GM21529 (cell line): Measurements from ENCODE around the gene THSD4.

Experiments used
- ATAC-seq: cut with Tn5 transposase; IDR thresholded peaks from one replicate; pipeline ENCODE4 v1.9.1; 2021; ENCODE audit not compliant: unreplicated experiment

The THSD4 gene

DNA sequence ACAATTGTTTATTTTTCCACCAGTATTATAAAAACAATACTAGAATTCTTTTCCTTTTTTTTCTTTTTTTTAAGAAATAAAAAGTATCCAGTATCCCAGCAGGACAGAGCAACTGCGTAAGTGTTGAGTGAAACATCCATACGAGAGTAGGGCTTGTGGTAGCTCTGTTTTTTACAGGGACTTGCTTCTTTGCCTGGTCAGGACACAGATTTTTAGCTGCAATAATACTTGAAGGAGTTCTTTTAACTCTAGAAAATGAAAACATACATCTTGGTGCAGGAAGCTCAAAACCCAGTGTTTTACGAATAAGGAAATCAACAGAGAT lies 397.4 kb downstream of the THSD4 start:
- no peak for ATAC-seq

DNA sequence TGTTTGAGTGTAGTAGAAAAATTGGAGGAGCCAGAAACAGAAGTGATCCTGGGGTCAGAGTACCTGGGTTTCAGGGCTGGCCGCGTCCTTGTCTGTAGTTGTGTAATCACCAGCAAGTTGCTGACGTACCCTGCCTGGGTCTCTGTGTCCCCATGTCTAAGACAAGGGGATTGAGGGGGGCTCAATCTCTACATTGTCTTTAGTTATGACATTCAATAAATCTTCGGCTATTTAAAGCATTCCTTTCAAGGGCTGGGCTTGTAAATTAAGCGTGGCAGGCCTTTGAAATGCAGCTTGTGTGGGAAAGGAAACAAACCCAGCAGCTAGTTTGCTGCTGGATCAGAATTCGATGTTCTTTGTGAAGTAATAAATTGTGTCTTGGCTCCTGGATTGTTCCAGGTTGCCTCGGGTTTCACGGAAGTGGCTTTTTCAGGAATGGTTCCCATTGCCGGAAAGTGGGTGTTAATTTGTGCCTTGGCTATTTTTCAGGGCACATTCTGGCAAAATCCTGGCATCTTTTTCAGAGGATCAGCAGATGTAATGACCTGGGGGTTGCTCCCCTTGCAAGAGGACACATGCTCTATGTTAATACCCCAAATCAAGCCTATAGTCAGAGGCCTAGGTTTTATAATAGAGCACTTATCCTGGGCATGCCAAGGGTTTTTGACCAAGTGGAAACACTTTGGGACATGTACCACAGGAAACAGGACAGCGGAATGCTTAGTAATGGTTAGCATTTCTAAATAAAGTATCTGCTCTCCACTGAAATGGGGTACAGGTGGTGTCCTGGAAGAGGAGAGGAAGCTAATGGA lies 400.3 kb downstream of the THSD4 start:
- no peak for ATAC-seq

DNA sequence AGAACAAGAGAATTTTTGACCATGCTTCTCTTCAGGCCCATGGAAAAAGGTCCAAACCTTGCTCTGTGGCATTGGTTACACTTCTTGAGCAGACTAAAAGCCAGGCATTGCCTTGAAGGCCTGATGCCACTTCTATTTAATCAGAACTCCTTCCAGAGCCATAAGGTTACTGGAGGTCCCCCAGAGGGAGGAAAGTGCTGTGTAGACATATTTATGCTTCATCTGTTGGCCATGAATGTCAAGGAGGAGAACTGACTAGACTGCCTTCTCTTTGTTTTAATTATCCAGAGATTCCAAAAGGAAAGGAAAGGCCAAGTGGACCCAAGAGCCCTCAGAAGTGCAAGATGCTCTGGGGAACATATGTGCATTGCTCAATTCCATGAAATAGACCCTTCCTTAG lies 402.5 kb downstream of the THSD4 start:
- ATAC-seq: no peak

DNA sequence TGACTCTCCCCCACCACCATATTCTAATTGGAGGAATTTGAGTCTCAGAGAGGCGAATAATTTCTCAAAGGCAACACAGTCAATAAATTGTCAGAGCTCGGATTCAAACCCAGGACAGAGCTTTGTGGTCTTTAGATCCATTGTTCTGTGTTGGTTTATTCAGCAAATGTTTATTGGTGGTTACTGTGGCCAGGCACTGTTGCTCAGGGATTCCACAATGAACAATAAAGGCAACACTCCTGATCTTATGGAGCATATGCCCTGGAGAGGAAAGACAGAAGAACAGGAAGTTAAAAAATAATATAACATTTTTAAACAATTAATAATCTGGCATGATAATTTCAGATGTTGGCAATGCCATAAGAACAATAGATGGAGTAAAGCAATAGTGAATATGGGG lies 403.4 kb downstream of the THSD4 start:
- ATAC-seq: no peak

DNA sequence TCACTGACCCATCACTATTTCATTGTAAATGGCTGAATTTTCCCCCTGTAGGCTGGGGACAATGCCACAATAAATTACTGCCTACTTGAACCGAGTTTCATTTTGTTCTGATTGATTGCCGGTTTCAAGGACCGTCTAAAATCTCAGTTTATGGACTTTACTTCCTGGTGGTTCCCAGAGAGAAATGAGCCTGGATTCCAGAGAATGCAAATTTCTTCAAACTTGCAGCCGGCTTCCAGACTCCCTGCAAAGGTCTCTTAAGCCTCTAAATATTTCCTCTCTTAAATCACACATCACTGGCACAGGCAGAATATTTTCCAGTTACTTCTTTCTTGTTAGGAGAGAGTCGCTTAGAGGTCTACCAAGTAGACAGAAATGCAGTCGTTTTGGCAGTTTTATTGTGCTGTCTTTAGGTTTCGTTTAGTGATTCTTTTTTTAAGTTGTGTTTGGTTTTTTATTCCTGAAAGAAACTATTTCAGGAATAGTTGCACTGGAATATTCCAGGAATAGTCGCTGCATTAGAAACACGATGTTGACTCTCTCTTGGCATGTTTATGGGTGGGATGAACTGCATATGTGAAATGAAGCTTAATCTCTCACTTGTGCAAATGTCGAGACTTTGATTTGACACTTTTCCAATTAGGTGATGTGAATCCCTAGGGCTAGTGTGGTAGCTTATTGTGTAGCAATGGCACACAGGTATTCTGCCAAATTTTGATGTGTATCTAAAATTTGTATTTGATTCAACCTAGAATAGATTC lies 411.0 kb downstream of the THSD4 start:
- ATAC-seq: no peak

DNA sequence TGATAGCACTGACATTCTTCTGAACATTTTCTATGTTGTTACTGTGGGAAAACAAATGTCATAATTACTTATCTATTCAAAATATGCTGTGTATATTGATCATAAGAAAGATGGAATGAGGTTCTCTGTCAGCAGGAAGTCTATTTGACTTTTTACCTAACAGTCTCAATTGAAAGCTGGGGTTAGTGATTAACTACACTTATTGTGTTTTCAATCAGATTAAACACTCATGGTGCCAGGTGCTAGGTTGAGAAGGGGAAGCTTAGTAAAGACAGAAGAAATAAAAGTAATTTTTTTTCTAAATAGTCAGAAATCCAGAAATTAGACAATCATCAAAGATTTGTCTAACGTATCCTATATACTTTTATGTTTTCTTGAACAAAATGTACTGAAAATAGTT lies 414.1 kb downstream of the THSD4 start:
- ATAC-seq: no peak

DNA sequence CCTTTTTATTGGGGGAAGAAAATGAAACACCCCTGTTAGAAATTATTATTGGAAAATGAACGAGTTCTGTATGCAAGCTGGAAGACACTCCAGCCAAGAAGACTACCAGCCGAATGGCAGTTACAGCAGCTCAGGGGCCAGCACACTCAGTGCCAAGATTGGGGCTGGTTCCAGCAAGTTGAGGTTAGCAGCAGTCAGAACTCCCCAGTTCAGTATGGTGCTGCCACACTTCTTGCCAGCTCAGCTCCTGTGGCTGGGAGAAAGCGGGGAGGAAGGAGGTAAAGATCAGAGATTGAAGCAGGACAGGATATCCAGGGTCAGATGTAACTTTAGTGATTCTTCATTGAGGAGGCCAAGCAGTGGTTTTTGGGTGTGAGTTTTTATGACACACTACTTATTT lies 414.8 kb downstream of the THSD4 start:
- ATAC-seq: no peak

DNA sequence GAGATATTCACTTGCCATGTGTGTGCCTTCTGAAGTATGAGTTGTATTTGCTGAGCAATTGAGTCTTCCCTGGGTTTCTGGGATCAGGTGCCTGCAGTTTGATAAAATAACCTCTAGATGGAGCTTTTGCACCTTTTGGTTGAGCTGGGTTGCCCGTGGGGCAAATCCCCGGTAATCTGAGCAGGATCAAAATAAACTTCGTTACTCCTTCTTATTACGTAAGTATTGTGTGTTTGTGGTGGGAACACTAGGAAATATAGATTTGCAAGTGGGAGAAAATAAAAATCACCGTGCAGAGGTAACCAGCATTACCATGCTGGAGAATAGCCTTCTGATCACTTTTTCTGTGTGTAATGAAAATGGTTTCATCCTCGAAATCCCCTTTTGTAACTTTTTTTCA lies 417.7 kb downstream of the THSD4 start:
- ATAC-seq: no peak

DNA sequence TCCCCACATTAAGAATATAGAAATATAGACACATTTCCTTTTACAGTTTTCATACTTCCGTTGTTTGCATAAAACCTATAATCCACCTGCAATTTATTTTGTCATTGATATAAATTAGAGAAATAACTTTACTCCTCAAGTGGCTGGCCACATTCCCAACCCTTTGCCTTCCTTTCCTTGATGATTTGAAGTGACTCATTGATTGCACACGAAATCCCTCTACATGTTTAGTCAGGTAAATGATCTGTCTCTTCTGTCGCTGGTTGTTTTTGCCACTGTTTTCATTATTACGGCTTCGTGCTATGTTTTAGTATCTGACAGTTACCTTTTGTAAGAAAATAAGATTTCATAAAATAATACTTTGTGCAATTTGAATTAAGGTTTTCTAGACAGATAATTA lies 422.9 kb downstream of the THSD4 start:
- no peak for ATAC-seq

DNA sequence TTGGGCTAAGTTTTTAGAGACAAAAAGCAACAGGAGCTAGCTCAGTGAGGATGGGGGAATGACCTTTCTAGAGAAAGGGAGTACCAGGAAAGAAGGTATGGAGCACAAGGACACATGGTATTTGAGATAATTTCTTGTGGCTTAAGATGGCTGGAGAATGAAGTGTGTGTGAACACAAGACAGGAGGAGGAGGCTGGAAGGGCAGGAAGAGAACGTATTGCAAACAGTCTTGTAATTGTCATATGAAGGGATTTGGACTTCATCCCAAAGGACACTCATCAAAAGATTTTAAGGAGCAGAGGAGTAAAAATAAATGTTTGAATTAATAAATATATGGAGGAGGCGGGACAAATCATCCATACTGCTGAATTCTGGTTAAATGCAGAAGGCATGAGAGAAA lies 426.5 kb downstream of the THSD4 start:
- ATAC-seq: no peak

DNA sequence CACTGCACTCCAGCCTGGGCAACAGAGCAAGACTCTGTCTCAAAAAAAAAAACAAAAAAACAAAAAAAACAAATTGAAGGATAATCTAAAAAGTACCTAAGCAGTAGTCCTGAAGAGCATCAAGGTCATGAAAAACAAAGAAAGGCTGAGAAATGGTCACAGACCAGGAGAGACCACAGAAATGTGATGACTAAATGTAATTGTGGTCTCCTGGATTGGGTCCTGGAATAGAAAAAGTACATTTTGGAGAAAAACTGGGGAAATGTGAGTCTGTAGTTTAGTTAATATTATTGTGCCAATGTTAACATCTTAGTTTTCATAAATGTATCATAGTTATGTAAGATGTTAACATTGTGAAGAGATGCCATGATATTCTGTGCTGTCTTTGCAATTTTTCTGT lies 427.6 kb downstream of the THSD4 start:
- ATAC-seq: no peak

DNA sequence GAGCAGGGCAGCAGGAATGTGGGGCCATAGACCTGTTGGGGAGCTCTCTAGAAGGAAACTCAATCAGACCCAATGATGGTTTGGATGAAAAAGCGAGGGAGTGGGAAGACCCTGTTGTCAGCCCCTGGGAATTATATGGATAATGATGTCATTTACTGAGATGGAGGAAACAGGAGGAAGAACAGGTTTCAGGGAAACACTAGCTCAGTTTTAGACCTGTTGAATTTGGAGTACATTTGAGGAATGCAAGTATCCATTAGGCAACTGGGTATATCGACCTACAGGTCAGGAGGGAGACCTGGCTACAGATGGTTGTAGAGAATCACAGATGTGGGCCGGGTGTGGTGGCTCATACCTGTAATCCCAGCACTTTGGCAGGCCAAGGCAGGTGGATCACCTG lies 428.1 kb downstream of the THSD4 start:
- ATAC-seq: no peak

DNA sequence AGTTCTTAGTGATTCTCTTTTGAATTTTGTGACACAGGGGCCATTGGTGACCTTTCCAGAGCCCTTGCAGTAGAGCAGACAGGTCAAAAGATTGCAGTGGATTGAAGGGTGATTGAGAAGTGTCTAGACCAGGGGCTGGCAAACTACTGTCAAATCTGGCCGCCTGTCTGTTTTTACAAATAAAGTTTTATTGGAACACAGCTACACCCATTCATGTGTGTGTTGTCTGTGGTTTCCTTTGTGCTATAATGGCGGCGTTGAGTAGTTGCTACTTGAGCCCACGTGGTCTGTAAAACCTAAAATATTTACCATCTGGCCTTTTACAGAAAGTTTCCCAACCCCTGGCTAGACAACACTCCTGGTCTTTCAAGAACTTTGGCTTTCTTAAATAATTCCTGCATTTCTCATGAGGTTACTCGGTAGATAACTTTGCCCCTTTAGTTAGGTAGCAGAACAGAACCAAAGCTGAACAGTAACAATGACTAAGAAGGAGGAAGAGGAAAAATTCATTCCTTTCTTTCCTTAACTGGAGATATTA lies 430.0 kb downstream of the THSD4 start:
- no peak for ATAC-seq

DNA sequence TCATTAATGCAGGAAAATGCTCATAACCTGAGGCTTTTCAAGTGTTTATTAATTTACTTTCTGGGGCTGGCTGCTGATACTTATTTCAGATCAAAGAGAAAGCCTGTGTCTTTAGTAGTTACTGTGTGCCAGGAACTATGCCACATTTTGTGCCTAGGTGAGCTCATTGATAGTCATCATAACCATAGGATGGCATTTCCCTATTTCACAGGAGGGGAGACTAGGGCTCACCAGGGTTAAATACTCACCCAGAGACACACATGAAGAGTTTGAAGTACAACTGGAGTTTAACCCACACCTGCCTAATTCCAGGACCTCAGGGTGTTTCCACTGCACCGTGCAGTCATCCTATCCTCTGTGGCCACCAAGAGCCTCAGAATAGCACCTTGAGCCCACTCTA lies 430.7 kb downstream of the THSD4 start:
- ATAC-seq: no peak

DNA sequence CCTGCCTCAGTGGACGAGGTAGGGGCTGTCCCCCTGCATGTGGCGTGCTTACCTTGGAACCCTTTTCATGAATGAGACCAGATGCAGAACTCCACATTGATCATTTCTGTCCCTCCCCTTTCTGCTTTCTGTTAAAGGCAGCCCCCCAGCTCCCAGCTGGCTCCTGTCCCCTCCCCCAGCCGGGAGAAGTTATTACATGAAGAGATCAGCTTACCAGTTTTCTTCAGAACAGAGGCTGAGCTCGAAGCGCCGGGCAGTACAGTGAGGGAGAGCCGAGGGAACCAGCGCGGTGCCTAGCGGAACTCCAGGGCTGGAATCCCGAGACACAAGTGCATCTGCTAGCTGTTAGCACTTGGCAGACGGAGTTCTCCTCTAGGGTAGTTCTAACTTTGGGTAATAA lies 431.7 kb downstream of the THSD4 start:
- no peak for ATAC-seq

DNA sequence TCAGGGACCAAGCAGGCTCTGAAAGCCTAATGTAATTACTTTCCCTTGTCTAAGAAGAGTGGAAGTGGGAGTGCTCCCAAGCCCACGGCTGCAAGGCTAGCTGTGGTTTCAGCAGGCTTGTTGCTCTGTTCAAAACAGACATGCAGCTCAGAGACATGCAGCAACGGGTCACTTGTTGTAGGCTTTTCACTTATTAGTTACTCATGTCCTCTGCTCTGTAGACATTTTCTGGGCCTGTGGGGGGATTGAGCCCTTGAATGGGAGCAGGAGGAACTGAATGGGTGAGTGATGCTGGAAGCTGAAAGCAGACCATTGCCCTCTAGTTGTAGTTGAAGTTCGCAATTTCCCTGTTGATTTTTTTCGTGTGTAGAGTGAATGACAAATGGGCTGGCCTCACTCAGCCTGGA lies 433.1 kb downstream of the THSD4 start:
- no peak for ATAC-seq

DNA sequence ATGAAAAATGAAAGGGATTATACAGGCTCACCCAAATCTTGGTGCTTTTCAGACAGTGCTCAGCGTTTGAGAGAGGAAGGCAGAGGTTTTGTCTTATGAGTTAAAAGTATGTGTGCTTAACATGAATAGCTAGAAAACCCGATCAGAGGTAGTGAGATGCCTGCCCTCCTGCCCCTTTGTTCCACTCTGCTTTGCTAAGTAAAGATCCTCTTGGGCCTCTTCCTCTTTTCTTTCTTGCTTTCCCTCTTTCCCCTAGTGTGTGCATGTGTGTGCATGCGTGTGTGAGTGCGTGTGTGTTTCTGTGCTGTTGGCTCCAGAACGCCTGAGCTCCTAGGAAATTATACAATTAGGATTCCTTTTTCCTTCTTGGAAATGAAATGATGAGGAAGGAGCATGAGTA lies 433.8 kb downstream of the THSD4 start:
- ATAC-seq: no peak

DNA sequence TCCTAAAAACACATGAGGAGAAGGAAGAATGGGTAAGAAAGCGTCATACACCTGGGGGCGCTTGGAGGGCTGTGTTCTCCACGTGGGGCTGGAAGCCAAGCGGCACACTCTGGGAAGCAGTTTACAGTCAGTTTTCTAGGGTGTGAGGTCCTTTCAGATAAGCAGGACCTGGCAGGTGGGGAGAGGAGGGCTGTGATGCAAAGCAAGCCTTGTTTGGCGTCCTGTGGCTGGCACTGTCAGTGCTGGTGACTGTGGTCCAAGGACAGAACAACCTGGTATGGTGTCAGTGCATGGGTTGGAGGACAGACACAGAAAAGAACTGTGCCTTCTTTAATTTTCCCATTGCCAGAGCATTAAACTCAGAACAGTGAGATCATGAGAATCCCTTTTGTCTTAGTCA lies 434.4 kb downstream of the THSD4 start:
- ATAC-seq: no peak

DNA sequence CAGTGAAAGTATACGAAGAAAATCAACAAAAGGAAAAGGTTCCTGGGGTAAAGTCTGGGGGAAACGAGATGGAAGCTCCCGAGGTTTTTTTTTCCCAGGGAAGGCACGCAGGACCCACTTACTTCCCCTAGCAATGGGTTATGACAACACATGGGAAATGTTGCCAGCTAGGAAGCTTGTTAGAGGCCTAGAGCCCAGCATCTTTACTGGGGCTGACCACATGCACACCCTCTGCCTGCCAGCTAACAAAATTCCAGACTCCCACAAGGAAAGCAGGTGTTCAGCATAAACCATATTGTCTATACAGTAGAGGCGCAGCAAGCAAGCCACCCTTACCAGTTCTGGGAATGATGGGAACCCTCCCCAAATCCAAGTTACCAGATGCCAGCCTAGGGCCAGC lies 436.3 kb downstream of the THSD4 start:
- ATAC-seq: no peak

DNA sequence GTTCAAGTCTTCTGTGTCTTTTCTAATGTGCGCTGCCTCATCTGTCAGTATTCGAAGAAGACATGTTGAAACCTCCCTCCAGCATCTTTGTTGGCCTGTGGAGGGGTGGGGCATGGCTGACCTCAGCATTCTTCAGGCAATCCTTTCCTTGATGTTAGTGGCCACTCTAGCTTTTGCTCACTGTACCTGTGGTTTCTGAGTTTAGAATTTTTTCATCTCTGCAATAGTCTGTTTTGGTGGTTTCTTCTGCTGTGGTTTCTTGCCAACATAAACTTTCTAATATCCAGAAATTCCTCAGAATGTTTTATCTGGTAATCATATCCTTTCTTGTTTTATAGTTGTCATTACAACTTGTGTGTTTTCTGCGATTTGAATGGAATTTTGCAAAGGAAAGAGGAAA lies 443.8 kb downstream of the THSD4 start:
- no peak for ATAC-seq

DNA sequence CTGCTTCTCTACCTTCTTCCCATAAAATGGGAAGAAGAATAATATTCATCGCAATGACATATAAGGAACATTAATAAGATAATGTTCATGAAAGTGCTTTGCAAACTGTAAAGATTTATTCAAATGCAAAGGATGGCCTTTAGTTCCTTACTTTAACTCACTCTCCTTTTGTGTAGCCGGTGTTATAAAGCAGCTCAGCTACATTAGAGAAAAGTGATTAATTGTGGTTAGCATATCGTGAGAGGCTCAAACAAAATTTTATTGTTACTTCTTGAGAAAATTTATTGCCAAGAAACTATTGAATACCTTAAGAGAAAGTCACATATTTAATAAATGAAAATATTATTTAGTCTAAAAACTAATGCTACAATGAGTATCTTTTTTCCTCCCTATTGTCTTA lies 444.3 kb downstream of the THSD4 start:
- ATAC-seq: no peak

DNA sequence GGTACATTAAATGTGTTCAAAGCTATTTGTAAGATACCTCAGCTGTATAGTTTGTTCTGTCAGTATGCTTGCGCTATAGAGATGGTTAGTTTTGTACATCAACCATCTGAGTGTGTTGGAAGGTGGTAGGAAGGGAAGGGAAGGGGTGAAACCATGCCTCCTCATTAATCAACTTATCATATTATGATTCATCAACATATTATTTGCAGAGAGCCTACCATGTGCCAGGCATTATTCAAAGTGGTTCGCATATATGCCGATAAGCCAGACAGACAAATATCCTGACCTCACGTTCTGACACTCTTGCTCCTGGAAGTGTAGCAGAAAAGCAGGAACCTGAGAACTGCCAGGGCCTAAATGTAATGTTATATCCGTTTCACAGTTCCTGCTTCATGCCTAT lies 447.0 kb downstream of the THSD4 start:
- no peak for ATAC-seq

DNA sequence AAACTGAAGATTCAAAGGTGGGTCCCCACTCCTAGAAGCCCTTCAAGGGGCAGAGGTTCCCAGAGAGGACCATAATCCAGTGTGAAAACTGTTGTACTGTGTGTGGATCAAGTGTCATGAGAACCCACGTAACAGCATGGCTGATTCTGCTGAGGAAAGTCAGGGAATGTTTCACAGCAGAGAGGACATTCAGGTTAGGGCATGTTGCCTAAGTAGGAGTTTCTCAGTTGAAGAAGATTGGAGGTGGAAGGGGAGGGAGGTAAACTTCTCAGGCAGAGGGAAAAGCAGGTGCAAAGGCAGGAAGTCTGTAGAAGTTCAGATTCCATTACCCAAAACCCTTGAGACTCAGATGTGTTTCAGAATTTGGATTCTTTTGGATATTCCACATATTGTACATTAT lies 448.9 kb downstream of the THSD4 start:
- no peak for ATAC-seq
